NCI-H146 treated with DMSO at 0.1 percent for 48 hours (cell line): Measurements from ENCODE around the gene GPD1.
A peak's percentile ranks its signal among the peaks of the same experiment; 100 is the strongest.
"Not testable (repeated sequence)": the region's sequence is repeated elsewhere in the genome, so short reads cannot be mapped to it uniquely, and the experiment has no call there.

Source experiments
- DNase-seq: peaks from one replicate; lab custom pipeline; 2025; ENCODE audit not compliant: unreplicated experiment; lab: John Stamatoyannopoulos, UW

Gene GPD1

DNA sequence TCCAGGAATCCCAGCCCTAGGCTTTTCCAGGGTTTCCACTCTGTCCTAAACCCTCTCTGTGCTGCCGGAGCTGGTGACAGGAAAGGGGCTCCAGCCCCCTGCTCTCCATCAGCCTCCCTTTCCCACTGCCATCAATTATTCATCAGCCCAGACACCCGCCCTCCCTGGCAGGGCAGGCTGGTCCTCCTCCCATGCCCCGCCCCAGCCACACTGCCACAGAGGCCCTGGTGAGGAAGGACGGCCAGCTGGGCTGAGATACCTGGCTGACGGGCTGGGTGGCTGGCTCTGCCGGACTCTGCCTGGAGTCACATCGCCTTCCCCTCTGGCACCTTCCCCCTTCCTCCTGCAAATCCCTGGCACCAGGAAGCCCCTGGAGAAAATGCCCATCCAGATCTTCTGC lies 30.6 kb upstream of the GPD1 start:
- DNase-seq: no peak

DNA sequence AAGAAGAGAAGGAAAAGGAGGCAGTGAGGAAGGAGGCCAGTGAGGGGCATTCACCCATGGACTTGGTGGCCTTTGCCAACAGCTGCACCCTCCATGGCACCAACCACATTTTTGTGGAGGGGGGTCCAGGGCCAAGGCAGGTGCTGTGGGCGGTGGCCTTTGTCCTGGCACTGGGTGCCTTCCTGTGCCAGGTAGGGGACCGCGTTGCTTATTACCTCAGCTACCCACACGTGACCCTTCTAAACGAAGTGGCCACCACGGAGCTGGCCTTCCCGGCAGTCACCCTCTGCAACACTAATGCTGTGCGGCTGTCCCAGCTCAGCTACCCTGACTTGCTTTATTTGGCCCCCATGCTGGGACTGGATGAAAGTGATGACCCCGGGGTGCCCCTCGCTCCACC lies 30.1 kb upstream of the GPD1 start:
- DNase-seq: no peak

GRCh38 chr12:50074936-50075807 lies 28.6 kb upstream of the GPD1 start:
- DNase-seq: peak; percentile 50

- no peak for DNase-seq
These were observed 28.0 kb upstream of the GPD1 start for GRCh38 chr12:50075808-50076170.

DNA sequence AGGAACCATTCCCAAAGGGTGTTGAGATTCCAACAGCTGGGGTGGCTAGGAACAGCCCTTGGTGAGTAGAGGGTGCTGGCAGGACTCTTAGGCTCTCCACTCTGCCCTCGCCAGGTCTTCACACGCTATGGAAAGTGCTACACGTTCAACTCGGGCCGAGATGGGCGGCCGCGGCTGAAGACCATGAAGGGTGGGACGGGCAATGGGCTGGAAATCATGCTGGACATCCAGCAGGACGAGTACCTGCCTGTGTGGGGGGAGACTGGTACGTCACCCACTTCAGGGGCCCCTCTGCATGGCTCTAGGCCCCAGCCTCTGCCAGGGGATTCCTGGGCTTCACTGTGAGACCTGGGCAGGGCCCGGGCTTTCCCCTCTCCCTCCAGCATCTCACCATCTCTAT lies 26.7 kb upstream of the GPD1 start:
- no peak for DNase-seq

- no peak for DNase-seq
These were observed 25.5 kb upstream of the GPD1 start for GRCh38 chr12:50078281-50078680.

- no peak for DNase-seq
These were observed 24.0 kb upstream of the GPD1 start for GRCh38 chr12:50079771-50080170.

GRCh38 chr12:50081096-50081808 lies 22.6 kb upstream of the GPD1 start:
- no peak for DNase-seq

DNA sequence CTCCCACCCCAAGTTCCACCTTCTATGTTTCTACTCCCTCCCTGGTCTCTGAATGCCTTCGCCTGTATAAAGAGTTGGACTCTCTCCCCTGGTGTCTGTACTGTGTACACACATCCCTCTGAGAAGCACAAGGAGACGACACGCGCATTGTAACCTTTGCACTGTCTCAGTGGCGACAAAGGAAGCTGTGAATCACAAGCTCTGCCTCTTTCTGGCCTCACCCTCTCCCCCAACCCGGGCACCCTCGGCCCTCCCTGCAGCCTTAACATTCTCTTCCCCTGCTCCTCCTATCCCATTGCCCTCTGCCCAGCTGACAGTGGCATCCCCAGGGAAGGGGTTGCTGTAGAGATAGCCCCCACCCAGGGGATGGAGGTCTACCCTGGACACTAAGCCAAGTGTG lies 21.2 kb upstream of the GPD1 start:
- peak; percentile 9 for DNase-seq

- no peak for DNase-seq
These were observed 20.5 kb upstream of the GPD1 start for GRCh38 chr12:50083301-50083700.

GRCh38 chr12:50084409-50084774 lies 19.4 kb upstream of the GPD1 start:
- DNase-seq: not testable (repeated sequence)

GRCh38 chr12:50084775-50085614 lies 18.8 kb upstream of the GPD1 start, which contains the start of gene SMARCD1:
SMARCD1 (plus strand) TSS chr12:50085342; CDS start chr12:50085370, 28 bp downstream.
- peak; percentile 94 for DNase-seq

- peak; percentile 59 for DNase-seq
These were observed 18.2 kb upstream of the GPD1 start for GRCh38 chr12:50085615-50086072.

- DNase-seq: no peak
These were observed 17.7 kb upstream of the GPD1 start for GRCh38 chr12:50086148-50086547.

DNA sequence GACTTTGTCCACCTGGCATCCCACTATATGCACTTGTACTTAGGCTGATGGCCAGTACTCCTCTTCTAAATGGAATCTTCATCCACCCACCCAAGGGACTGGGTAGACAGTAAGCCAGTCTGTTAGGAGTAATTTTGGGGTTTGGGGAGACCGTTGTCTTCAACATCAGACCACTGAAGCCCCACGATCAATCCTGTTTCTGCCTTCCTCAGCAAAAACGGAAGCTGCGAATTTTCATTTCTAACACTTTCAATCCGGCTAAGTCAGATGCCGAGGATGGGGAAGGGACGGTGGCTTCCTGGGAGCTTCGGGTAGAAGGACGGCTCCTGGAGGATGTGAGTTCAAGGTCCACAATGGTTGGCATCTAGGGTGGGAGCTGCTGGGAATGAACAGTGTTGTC lies 16.7 kb upstream of the GPD1 start:
- DNase-seq: no peak

- DNase-seq: no peak
These were observed 15.8 kb upstream of the GPD1 start for GRCh38 chr12:50087995-50088394.

DNA sequence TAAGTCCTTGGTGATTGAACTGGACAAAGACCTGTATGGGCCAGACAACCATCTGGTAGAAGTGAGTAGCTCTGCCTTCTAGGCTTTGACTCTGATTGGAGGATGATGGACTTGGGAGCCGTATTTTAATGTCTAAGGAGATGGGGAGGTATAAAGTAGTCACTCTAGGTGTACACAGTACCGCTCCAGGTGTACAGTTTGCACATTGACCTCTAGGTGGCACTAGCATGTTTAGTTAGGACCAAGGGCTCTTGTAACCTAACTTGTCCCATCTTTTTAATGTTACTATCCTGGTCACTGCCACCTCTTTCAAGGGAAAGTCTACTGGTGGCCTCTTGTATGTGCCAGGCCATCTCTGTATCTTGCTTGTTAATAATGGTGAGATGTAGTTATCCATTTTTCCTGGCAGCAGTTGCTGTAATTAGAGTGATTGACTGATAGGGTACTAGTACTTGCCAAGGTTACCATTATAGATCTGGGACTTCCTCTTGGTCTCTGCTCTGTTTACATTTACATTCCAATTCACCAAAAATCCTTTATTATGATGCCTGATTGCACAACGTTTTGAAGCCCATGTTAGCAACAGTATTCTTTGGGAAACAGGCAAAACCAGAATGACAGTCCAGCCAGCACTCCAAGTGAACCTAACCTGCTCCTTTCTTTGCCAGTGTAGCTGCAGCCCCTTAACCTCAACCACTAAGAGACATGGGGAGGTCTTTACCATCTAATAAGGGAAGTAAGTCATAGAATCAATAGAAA lies 15.1 kb upstream of the GPD1 start:
- peak; percentile 64 for DNase-seq

DNA sequence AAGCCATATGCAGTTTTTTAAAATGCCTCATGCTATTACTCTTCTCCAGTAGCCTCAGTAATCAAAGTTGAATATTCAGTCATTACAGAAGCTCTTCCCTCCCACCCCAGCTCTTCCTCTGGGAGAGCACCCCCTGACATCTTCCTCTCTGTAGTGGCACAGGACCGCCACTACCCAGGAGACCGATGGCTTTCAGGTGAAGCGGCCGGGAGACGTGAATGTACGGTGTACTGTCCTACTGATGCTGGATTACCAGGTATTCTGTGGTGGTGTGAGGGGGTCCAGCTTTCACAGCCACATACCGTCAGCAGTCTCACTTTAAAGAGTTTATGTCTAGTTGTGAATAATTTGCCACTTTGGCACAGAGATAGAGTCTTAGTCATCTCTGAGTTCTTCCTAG lies 14.1 kb upstream of the GPD1 start:
- no peak for DNase-seq

DNA sequence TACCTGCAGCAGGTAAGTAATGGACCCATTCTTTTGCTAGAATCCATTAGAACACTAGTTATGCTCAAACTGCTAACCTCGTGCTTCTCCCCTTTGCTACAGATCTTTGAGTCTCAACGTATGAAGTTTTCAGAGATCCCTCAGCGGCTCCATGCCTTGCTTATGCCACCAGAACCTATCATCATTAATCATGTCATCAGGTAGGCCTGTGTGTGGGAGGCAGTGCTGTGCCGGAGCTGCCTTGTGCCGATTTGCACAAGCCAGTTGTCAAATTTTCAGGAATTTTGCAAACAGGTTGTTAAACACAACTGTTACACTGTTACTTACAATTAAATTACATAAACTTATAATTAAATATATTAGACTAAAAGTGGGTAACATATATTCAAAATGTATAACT lies 13.4 kb upstream of the GPD1 start:
- no peak for DNase-seq

- no peak for DNase-seq
These were observed 5.9 kb upstream of the GPD1 start for GRCh38 chr12:50097952-50098351.
